GM19193 (cell line): Measurements from ENCODE around the gene WASF2.

Source experiments
- POLR2A ChIP-seq: IDR thresholded peaks from 4 replicates; pipeline ENCODE4 v1.6.1; 2011; ENCODE audit not compliant: insufficient read depth, insufficient read length; ENCODE audit errors: extremely low read depth

Gene WASF2

GRCh38 chr1:27525296-27526272 lies 35.6 kb upstream of the WASF2 start:
- peak; percentile 21 for TF ChIP-seq POLR2A

GRCh38 chr1:27523337-27524020 lies 33.5 kb upstream of the WASF2 start:
- TF ChIP-seq POLR2A: no peak

- TF ChIP-seq POLR2A: no peak
Observed at GRCh38 chr1:27522432-27523336, 32.7 kb upstream of the WASF2 start.

GRCh38 chr1:27521861-27522431 lies 32.0 kb upstream of the WASF2 start:
- no peak for TF ChIP-seq POLR2A

GRCh38 chr1:27521336-27521831 lies 31.4 kb upstream of the WASF2 start:
- no peak for TF ChIP-seq POLR2A

GRCh38 chr1:27520651-27521050 lies 30.7 kb upstream of the WASF2 start:
- no peak for TF ChIP-seq POLR2A

- no peak for TF ChIP-seq POLR2A
Observed at GRCh38 chr1:27519331-27520258, 29.6 kb upstream of the WASF2 start.

GRCh38 chr1:27518808-27519207 lies 28.8 kb upstream of the WASF2 start:
- TF ChIP-seq POLR2A: no peak

- no peak for TF ChIP-seq POLR2A
Observed at GRCh38 chr1:27517907-27518718, 28.1 kb upstream of the WASF2 start.

- TF ChIP-seq POLR2A: no peak
Observed at GRCh38 chr1:27517301-27517700, 27.3 kb upstream of the WASF2 start.

GRCh38 chr1:27515626-27516025 lies 25.7 kb upstream of the WASF2 start:
- TF ChIP-seq POLR2A: no peak

GRCh38 chr1:27513958-27514357 lies 24.0 kb upstream of the WASF2 start:
- TF ChIP-seq POLR2A: no peak
